MM.1S (cell line): Measurements from ENCODE around the gene RAB3D.

ENCODE experiments used
- CTCF ChIP-seq: fragments of 300-600 bp; sonication (generic); IDR thresholded peaks from 2 replicates; pipeline ENCODE4 v1.5.1; 2016; ENCODE audit warnings: antibody characterized with exemption, low read length, mixed read lengths
- EZH2 ChIP-seq: fragments of 300-600 bp; sonication (generic); optimal IDR thresholded peaks from 2 replicates; pipeline ENCODE3; 2017; ENCODE audit warnings: low read depth, mild to moderate bottlenecking, antibody characterized with exemption, low read length, mixed read lengths
- EZH2phosphoT487 ChIP-seq: fragments of 300-600 bp; sonication (generic); IDR thresholded peaks from 2 replicates; pipeline ENCODE4 v1.6.1; 2018; ENCODE audit warnings: antibody characterized with exemption, low read length

DNA sequence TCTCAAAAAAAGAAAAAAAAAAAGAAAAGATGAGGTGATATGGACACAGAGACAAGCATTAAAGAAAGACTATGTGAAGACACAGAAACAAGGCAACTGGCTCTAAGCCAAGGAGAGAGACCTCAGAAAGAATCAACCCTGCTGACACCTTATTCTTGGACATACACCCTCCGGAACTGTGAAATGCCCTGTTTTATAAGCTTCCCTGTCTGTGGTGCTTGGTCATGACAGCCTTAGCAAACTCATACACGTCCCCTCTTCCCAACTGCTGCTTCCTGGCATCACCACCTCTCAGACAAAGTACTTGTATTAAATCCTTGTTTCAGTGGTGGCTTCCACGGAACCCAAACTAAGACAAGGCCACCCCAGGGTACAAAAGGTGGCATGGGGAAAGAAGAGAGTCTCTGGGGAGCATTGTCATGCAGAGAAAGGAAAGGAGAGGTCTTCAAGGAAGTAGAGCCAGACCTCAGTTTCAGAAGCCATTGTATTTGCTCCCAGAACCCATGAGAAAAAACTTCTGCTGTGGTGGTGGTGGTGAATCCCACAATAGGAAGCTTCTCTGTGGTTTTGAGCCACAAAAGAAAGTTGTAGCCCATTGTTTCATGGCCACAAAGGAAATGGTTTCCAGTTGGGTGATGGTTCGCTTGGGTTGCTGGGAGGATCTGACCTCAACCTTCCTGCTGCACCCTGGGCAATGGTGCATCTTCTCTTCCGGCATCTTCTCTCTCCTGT, 59.8 kb downstream of the RAB3D start:
- no peak for TF ChIP-seq CTCF
- no peak for TF ChIP-seq EZH2phosphoT487
- TF ChIP-seq EZH2: no peak
